ENCODE measurements around the gene R3HDML. TPM values are rescaled to one million over a fixed set of nuclear protein-coding genes. Genes with fewer than 3 reads are reported as not detected.
"Not testable (repeated sequence)": the region's sequence is repeated elsewhere in the genome, so short reads cannot be mapped to it uniquely, and the experiment has no call there.

The R3HDML gene
- total RNA-seq, 1 donor from 2014 or later: not detected

- DNase-seq (no peak), ATAC-seq (no peak)
- intact Hi-C loops (cut with micrococcal nuclease): no loop called here
Measured at GRCh38 chr20:44324343-44324742, 12.5 kb upstream of the R3HDML start.

DNA sequence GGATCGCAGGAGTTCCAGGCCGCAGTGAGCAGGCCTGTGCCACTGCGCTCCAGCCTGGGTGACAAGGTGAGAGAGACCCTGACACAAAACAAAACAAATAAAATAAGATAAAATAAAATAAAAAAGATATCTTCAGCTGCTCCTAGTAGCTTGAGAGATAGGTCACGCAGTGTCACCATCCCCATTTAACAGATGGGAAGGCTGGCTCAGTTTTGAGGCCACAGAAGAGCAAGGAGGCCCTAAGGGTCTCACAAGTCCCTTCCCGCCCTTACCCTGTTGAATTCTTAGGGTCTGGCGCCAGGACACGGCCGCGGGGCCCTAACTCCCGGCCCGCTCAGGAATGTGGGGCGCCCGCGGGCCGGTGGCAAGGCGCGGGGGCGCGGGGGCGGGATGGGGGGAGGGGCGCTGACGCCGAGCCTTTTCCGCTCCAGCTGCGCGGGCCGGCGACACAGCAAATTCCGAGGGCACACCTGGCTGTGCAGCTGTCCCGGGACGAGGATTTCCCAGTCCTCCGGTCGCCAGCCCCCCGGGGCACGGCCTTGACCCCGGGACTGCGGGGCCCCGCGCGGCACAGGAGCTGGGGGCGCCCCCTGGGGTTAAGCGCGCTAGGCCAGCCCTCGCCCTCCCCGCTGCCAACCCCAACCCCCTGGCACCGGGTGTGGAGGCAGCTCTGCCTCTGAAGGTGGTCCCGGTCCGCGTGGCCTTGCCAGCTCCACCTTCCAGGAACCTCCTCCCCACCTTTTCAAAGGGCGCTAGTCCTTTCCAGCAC, 10.3 kb upstream of the R3HDML start:
- intact Hi-C loops (cut with micrococcal nuclease): no loop called here
- ATAC-seq (peak; percentile 47), DNase-seq (no peak)

DNA sequence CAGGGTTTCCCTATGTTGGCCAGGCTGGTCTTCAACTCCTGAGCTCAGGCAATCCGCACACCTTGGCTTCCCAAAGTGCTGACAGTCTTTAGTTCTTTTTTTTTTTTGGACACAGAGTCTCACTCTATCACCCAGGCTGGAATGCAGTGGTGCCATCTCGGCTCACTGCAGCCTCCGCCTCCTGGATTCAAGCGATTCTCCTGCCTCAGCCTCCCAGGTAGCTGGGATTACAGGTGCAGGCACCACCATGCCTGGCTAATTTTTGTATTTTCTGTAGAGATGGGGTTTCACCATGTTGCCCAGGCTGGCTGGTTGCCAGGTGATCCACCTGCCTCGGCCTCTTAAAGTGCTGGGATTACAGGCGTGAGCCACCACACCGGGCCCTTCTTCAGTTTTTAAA, 9.1 kb upstream of the R3HDML start:
- ATAC-seq; DNase-seq; intact Hi-C loops (cut with micrococcal nuclease): not testable (repeated sequence)

- ATAC-seq: no peak
- no peak for DNase-seq
- intact Hi-C loops (cut with micrococcal nuclease): no loop called here
Measured at GRCh38 chr20:44328428-44328827, 8.4 kb upstream of the R3HDML start.

DNA sequence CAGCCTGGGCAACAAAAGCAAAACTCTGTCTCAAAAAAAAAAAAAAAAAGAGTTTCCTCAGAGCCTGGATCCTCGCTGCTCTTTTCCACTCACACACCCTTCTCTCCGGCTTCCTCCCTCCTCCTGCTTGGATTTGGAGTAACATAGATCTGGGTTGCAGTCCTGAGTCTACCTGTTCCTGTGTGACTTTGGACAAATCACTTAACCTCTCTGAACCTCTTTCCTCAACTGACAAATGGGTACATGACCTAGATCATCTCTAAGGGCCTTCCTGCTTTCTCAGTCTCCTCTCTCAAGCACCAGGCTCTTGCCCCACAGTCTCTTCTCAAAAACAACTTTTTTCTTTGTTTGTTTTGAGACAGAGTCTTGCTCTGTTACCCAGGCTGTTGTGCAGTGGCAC, 5.6 kb upstream of the R3HDML start:
- DNase-seq (no peak), ATAC-seq (no peak)
- intact Hi-C loops (cut with micrococcal nuclease): no loop called here

- no peak for ATAC-seq
- intact Hi-C loops (cut with micrococcal nuclease): no loop called here
- DNase-seq: no peak
Measured at GRCh38 chr20:44334306-44334705, 2.5 kb upstream of the R3HDML start.

DNA sequence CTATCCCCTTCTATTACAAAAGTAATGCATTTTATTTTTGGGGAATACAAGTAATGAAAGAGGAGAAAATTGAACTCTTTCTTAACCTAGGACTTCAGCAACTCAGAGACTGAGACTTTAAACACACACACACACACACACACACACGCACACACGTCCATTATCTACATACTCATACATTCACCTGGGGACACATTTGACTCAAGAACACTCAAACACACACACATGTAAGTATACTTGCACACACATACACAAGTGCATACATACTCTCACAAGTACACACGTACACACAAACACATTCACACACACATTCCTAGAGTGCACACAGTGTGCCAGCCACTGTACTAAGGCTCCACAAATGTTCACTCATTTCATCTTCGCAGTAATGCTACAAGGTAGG, 2.1 kb upstream of the R3HDML start:
- intact Hi-C loops (cut with micrococcal nuclease): no loop called here
- ATAC-seq (no peak), DNase-seq (no peak)

- intact Hi-C loops (cut with micrococcal nuclease): no loop called here
- no peak for ATAC-seq
- DNase-seq: no peak
Measured at GRCh38 chr20:44335675-44336074, 1.2 kb upstream of the R3HDML start.

DNA sequence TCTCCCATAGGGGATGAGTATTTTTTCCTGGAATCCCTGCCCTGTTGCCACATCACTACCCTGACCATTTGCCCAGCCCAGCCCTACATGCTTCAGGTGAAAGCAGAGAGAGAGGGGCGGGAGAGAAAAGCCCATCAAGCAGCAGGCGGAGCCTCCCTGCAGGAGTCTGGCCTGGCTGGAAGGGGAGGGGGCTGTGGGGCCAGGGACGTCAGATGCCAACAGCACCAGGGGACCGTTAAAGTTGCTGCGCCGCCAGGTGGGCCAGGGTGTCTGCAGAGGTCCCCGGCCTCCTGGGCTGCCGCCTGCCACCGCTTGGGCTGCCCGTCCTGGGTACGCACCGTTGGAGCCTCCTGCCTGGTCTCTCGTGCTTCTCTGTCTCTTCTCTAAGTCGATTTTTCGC, 757 bp upstream of the R3HDML start:
- intact Hi-C loops (cut with micrococcal nuclease): no loop called here
- no peak for ATAC-seq
- DNase-seq: no peak

DNA sequence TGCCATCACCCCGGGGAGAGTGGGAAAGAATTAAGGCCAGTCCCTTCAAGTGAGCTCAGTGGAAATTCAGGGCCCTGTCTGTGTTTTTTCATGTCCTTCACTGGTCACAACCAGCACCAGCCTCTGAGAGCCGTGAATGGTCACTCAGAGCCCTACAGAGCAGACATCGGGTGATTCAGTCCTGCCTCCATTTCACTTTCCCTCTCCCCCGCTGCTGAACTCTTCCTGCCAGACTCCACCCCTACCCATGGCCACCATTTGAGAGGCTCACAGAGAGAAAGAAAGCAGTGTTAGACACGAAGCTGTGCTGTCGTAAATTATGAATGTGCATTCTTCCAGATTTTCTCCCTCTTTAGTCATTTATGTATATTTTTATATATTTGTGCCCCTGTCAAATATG, 5.4 kb downstream of the R3HDML start:
- intact Hi-C loops (cut with micrococcal nuclease): no loop called here
- DNase-seq (no peak), ATAC-seq (peak; percentile 43)

- intact Hi-C loops (cut with micrococcal nuclease): no loop called here
- no peak for ATAC-seq
- DNase-seq: no peak
Measured at GRCh38 chr20:44343162-44343675, 6.4 kb downstream of the R3HDML start.

DNA sequence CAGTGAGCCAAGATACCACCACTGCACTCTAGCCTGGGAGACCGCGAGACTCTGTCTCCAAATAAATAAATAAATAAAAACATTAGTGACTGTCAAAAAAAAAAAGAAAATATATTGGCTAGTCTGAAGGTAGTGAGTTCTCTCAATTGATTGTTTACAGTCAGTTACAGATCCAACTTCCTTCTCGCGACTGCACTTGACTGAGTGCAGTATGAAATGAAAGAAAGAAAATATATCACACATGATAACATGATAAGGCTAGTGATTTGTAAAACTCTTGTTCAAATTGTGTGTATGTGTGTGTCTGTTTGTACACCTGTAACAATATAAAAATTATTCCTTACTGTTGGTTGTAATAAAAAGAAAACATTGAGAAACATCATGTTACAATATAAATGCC, 7.9 kb downstream of the R3HDML start:
- DNase-seq (no peak), ATAC-seq (no peak)
- intact Hi-C loops (cut with micrococcal nuclease): no loop called here

DNA sequence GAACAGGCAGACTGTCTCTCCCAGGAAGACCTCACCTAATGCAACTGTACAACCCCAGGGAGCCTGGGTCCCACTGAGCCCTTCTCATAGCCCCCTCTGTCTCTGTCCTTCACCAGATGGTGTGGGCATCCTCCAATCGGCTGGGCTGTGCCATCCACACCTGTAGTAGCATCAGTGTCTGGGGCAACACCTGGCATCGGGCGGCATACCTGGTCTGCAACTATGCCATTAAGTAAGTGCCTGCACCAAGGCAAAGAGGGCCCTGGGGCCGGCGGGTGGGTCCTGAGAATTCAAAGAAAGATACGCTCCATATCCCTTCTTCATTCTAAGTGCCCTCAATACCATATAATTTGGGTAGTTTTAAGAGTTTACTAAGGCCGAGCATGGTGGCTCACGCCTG, 8.3 kb downstream of the R3HDML start:
- ATAC-seq: no peak
- intact Hi-C loops (cut with micrococcal nuclease): no loop called here
- DNase-seq: no peak

DNA sequence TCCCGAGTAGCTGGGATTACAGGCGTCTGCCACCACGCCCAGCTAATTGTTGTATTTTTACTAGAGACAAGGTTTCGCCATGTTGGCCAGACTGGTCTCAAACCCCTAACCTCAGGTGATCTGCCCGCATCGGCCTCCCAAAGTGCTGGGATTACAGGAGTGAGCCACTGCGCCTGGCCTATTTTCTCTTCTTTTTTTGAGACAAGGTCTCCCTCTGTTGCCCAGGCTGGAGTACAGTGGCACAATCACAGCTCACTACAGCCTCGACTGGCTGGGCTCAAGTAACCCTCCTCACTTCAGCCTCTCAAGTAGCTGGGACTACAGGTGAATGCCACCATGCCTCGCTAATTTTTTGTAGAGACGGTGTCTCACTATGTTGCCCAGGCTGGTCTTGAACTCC, 9.1 kb downstream of the R3HDML start:
- DNase-seq; intact Hi-C loops (cut with micrococcal nuclease); ATAC-seq: not testable (repeated sequence)

DNA sequence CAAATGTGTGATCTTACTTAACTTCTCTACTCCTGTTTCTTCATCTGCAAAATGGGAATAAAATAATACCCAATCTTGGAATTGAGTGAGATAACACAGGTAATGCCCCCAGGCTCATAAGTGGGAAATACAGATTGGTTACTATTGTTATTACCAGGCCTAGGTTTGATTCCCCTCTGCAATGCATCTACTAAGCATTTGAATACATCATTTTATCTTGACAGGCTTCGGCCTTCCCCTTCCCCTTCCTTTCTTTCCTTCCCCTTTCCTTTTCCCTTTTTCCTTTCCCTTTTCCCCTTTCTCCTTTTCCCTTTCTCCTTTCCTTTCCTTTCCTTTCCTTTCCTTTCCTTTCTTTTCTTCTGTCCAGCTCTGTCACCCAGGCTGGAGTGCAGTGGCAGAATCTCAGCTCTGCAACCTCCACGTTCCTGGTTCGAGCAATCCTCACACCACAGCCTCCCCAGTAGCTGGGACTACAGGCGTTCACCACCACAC, 11.4 kb downstream of the R3HDML start:
- DNase-seq: no peak
- intact Hi-C loops (cut with micrococcal nuclease): no loop called here
- no peak for ATAC-seq

DNA sequence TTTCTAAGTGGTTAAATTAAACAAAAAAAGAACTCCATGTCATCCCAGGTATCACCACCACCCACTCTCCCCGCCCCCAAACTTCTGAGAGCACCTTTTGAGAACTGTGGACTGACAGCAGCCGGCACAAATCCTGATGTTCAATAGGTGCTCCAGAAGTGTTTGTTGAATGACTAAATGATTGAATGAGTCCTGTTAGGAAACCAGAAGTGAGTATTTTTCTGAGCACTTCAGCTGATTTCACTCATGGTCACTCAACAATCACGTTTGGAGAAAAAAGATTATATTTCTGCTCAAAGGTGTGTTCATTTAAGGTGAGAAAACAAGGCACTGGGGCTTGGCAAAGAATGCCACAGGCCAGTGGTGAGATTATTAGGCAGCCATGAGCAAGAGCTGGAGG, 12.5 kb downstream of the R3HDML start:
- ATAC-seq (no peak), DNase-seq (no peak)
- intact Hi-C loops (cut with micrococcal nuclease): no loop called here

- DNase-seq: no peak
- peak; percentile 65 for ATAC-seq
- intact Hi-C loops (cut with micrococcal nuclease): no loop called here
Measured at GRCh38 chr20:44350567-44350966, 13.7 kb downstream of the R3HDML start.

DNA sequence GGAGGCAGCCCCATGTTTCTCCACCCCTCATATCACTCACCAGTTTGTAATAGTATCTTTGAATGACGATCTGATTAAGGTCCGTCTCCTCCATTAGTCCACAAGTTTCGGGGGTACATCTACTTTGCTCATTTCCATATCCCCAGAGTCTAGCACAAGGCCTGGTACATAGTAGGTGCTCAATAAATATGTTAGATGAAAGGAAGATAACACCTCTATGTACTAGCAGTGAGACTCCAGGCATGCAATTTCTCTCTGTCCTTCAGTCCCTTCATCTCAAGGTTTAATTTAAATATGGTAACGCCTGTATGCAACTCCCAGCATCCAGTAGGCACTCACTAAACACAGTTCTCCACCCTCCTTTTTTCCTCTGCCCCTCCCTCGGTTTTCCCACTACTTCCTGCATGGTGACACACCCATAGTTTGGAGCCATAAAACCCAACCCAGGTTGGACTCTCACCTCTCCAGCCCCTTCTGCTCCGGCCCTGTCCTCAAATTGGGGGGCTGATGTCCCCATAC, 18.2 kb downstream of the R3HDML start:
- no peak for DNase-seq
- no peak for ATAC-seq
- intact Hi-C loops (cut with micrococcal nuclease): no loop called here

GRCh38 chr20:44355498-44356352, 18.9 kb downstream of the R3HDML start, which contains the start of gene HNF4A:
HNF4A (plus strand) TSS chr20:44355699; CDS start chr20:44355805, 106 bp downstream.
- intact Hi-C loops (cut with micrococcal nuclease): no loop called here
- DNase-seq: no peak
- no peak for ATAC-seq

DNA sequence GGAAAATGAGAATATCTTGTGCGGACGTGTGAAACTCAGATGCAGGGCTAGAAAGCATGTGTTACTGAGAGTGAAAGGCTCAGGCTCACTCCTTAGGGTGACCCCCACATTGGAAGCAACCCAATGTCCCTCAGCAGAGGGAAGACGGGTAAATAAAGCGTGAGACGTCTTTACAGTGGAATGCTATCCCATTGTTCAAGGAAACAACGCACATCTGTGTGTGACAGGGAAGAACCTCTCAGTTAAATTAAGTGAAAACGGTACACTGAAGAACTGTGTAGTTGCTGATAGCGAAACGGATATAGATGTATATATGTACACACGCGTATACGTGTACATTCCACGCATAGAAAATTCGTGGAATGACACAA, 19.5 kb downstream of the R3HDML start:
- DNase-seq: no peak
- no peak for ATAC-seq
- intact Hi-C loops (cut with micrococcal nuclease): no loop called here
